HG03469 (cell line): ENCODE results near the gene ENHO.

Experiments
- ATAC-seq: cut with Tn5 transposase; IDR thresholded peaks from one replicate; pipeline ENCODE4 v1.9.1; 2021; ENCODE audit warnings: mild to moderate bottlenecking, moderate library complexity, moderate number of reproducible peaks; ENCODE audit not compliant: unreplicated experiment

ENHO gene

DNA sequence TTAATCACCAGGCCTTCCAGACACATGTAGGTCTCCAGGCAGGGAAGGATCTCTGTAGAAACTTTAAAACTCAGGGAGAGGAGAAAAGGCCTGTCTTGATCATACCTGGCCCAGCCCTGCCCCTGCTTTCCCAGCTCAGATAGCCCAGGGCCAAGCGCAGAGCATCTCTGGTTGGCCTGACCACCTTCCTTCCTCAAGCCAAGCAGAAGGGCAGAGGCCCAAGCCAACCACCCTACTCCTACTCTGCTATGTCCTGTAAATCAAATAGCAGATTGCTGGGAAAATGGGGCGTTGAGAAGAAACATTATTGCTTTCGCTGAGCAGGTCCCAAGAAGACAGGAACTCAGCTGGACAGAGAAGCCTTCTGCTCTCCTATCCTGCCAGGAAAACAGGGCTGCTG, 14.3 kb downstream of the ENHO start:
- no peak for ATAC-seq

DNA sequence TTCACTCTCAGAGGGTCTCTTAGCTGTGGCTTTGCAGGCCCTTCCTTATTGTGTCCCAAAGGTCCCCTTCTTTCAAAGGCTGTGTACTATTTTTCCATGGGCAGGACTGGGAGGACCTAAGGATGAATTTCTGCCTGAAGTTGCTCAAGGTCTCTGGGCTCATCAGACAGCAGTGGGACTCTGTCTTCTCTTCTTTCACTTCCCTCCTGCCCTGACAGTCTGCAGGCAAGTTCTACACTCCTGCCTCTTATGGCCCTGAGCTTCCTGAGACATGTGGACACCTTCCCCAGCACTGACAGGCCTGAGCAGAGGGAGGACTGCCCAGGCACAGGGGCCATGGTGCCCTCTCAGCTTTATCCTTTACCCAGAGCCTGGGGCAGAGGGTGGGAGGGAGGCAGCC, 14.8 kb downstream of the ENHO start:
- no peak for ATAC-seq

DNA sequence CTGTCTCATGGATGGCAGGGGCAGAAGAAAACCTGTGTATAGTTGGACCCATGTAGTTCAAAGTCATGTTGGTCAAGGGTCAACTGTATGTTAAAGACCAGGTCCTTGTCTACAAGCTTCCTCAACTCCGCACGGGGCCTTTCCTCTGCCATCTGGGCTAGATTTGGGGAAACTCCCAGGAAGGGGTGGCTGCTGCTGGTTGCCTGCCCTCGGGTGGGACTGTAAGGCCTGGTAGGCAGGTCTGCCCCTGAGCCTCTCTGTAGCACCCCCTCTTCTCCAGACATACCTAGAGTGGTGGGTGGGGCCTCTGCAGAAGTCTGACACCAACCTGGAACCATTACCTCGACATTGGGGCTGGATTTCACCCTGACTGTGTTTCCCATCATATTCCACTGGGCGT, 15.2 kb downstream of the ENHO start:
- ATAC-seq, result no peak

DNA sequence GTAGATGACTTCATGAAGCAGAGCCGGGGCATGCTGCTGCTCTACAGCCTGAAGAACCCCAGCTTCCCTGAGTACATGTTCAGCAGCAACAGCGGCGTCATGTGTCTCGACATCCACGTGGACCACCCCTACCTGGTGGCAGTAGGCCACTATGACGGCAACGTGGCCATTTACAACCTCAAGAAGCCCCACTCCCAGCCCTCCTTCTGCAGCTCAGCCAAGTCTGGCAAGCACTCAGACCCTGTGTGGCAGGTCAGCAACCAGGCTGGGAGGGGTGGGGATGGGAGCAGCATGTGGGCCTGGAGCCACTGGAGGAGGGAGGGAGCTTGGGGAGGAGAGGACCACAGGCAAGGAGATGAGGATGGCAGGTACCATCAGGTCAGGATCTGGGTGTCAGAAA, 16.2 kb downstream of the ENHO start:
- ATAC-seq, result no peak

DNA sequence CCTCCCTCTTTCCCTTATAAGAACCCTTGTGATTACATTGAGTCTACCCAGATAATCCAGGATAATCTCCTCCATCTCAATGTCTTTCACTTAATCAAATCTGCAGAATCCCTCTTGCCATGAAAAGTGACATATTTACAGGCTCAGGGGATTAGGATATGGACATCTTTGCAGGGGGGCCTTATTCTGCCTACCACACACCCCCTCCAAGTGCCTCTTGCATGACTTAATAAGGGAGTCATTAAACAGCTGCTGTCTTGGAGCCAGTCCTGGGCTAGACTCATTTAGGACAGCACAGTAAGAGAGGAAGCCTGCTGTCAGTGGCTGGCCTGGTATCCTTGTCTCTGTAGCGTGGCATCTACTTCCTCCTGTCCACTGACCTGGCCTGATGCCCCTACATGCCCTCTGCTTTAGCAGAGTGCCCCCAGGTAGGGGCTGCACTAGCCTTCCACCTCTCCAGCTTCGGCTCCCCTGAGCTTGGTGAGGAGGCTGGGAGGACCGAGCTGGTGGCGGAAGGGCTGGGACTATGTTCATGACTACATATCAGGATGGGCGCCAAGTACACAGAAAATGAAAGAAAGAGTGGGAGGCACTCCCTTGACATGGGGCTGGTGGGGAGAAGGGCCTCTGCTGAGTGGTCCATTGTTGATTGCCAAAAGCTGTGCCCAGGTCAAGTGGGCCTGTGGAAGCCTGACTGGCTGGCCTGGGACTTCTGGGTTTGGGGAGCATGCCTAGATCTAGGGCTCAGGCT, 17.2 kb downstream of the ENHO start:
- ATAC-seq, result no peak

DNA sequence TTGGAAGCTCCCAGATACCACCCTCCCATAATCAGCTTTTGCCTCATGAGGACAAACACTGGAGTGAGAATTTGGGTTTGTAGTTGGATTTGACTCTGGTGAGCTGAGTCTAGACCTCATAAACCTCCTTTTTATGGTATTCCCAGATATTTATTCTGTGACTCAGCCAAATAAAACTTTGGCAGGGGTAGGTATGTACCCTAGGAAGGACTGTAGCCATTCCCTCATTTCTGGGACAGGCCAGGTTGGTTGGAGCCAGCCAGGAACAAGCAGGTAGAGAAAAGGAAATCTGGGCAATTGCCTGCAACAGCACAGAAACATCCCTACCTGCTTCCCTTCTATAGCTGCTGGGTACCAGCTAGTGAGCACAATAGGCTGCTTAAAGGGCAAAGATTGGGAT, 19.4 kb downstream of the ENHO start:
- no peak for ATAC-seq

DNA sequence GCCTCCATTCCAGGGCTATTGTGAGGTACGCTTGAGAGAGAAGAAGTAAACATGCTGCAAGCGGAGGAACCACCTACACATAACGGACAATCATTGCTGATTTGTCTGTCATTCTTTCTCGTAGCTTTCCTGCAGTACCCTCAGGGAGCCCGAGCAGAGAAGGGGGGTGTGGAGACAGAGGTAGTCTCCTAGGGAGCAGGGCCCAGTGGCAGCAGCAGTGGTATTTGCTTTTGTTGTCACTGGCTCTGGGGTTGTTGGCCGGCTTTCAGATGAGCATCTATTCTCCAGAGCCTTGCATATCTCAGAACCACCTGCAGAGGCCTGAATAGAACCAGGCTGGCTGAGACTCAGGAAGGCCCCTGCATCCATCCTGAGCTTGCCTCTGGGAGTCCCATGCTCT, 19.9 kb downstream of the ENHO start:
- ATAC-seq, result no peak

DNA sequence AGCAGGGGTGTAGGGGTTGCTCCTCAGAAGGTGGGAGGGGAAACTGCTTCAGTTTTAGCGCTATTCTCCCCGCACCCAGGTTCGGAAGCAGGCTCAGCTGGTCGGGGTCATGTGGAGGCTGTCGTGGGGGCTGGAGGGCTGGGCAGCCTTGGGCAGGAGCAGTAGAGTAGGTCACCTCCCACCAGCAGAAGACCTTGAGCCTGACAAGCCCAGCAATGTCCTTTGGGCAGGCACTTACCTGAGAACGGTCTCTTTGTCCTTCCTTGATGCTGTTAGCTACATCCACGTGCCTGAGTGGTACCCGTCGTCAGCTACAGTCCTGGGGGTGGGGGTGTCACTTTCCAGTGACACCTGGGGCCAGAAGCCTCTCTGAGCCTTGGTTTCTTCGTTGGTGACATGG, 20.3 kb downstream of the ENHO start:
- ATAC-seq, result no peak

DNA sequence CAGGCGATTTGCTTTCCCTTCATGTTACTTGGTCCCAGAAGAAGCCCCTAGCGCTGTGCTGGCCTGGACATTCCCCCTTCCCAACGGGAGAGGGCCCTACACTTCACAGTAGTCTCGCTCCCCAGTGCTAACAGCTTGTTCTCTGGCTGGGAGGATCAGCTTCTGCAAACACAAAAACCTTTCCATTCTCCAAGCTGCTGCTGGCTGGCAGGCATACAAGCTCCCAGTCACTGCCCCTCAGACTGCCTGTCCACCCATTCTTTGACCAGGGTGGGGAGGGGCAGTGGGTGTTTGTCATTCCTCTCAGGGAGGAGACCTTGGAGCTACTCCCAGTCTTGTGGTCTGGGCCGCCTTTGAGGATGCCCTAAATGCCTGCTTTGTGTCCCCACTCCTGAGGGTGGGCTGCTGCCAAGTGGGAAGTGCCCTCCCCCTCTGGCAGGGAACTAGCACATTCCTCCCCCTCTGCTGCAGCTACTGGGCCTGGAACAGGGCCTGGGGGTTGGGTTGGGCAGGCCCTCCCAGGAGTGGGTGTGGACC, 20.8 kb downstream of the ENHO start:
- no peak for ATAC-seq

DNA sequence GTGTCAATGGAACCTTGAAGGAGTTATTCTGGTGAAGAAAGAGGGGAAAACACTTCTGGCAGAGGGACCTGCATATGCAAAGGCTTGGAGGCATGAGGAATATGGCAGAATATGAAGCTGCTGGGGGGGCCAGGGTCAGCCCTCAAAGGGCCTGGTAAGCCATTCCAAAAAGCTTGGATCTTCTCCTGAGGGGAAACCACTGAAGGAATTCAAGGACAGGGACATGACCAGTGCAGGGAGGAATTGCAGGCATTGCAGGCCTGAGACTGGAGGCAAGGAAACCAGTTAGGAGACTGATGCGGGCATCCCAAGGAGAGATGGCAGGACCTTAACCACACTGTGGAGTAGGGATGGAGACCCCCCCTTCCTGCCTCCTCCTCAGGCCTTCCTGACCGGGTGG, 21.4 kb downstream of the ENHO start:
- no peak for ATAC-seq

DNA sequence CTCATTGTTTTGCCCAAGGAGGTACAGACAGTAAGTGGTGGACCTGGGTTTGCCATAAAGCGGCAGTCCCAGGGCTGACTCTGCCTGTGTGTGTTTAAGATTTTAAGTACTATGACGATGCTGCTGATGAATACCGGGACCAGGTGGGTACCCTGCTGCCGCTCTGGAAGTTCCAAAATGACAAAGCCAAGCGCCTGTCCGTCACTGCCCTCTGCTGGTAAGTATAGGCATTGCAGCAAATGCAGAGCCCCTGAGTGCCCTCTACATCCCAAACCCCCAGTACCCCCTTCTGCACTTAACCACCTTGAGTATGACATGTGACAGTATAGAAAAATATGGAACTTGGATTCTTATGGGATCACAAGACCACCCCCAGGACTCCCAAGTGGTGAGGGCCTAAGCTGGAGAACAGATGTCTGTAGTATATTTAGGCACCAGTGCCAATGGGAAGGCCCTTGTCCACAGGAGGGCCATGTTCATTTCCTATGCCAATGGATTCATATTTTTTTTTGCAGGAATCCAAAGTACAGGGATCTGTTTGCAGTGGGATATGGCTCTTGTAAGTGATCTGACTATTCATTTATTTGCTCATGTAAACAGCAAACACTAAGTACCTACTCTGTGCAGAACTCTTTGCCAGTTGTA, 22.0 kb downstream of the ENHO start:
- ATAC-seq, result no peak

DNA sequence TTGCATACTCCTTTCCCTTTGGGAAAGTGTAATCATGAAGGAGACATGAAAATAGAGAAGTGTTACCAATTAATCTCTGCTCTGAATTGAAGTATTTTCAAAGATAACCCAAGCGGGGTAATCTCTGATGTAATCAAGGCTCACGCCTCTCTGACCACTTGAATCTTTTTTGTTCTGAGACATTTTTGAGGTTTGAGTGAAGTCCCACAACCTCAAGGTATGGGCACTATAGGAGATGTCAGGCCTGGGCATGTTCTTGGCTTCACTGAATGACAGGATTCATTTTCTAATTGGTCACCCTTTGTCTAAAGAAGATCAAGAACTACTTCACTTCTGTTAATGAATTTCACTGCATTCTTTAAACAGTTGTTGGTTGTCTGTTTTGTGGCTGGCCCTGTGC, 23.7 kb downstream of the ENHO start:
- no peak for ATAC-seq

DNA sequence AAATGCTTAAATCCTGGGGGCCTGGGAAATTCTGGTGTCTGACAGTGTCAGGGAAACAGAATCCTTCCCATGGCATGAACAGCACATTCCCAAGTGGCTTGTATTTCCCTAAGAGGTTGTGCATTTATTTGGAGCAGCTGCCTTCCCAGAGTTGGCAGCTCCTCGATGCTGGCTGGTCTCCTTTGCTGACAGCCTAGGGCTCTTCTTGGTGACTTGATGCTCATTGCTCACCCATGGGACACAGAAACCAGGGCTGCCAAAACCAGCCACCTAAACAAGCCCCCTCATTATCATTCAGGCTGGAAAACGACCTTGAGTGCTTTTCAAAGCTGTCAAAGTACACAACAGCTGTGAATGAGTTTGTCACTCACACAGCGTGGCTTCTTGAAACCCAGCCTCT, 24.2 kb downstream of the ENHO start:
- no peak for ATAC-seq

DNA sequence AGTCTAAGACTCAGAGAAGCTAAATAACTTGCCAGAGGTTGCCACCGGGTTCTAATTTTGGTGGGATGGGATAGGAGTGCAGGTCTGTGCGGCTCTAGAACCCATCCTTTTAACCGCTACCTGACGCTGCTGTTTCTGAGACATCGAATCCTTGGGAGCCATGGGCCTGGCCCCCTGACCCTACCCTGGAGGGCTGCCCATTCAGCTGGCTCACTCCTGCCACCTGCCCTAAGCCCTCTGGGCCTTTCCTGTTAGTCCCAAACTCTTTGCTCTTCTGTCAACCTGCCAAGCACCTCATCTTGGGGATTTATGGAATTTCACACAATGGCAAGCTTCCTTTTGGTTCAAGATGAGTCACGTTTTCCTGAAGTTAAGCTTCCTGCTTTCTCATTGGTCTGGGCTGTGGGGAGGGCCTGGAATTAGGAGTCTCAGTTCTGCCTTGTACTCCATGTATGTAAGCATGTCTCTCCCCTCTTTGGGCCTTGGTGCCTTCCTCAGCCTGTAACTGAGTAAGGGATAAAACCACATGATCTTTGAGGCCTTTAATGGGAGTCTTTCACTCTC, 26.6 kb downstream of the ENHO start:
- no peak for ATAC-seq

DNA sequence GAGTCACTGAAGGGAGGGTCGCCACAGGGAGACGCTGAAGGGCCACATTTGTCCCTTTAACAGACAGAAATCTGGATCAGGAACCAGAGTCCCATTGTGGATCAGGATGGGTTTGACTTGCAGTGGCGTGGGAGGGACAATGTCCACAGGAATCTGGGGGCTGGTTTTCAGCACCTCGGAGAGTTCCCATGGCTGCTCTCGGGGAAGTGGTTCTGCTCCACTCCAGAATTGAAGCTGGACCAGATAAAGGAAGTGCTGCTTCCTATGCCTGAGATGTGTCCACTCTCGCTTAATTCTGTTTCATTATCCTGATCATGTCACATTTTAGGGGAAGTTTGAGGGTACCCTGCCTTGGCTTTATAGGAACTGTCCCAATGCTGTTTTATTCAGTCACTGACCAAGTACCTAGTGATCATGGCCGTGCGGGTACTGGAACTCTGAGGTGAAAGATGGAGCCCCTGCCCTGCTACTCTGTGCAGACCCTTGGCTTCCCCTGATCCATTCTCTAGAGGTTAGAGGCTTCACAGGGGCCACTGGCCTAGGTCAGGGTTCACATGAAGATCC, 28.7 kb downstream of the ENHO start:
- ATAC-seq, result no peak

DNA sequence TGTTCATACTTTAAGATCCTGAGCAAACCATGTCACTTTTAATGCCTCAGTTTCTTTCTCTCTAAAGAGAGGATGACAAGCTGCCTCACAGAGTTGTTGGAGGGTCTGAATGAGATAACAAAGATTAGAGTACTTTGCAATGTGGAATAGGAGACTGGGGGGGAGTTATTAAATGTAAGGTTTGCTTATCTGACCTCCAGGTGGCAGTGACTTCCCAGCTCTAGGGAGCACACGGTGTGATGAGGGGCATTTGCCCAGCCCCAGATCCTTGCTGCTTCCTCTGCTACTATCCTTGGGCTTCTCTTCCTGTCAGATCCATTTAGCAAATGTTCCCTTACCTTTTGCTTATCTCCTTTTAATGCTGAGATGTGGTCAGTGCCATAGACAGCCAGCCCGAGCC, 30.7 kb downstream of the ENHO start:
- ATAC-seq, result no peak

DNA sequence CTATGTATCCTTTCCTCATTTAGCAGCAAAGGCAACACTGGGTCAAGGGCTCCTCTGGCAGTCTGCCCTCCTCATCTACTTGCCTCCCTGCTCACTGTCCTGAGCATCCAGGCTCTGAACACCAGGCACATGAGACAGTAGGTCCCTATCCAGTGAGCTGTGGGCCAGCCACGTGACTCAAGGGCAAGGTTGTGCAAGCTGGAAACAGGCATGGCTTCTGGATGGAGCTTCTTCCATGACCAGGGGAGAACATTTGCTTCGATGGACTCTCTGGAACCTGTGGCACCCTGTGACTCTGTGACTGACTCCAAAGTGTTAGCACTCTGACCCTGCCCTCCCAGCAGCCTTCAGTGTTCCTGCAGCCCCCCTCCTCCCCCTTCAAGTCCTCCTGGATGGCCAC, 31.2 kb downstream of the ENHO start:
- ATAC-seq, result no peak

DNA sequence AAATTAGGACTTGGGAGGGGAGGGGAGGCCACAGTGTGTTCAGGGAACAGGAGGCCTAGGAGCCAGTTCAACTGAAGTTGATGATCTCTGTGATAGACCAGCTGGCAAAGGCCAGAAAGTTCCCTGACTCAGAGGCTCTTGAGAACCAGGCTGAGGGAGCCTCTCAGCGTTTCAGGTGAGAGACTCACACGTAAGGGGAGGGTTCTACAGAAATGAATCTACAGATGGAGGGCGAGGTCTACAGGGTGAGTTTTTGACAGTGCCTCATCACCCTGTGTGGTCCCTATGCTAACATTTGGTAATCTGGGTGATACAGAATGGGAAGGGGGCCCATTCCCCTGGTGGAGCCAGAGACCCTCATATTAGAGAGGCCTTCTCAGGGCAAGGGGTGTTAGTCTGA, 32.0 kb downstream of the ENHO start:
- no peak for ATAC-seq

DNA sequence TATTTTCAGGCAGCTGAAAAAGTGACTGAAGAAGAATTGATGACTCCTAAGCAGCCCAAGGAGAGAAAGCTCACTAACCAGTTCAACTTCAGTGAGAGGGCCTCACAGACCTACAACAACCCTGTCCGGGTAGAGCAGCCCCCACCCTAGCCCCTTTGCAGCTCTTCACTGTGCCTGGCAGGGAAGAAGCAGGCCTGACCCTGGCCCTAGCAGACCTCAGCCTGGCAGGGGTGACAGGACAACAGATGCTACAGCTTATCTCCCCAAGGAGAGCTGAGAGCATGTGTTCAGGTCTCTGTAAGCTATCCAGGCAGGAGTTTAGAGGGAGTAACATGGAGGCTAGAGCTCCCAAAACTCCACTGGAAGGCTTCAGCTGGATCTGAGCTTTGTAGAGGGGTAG, 32.4 kb downstream of the ENHO start:
- no peak for ATAC-seq

DNA sequence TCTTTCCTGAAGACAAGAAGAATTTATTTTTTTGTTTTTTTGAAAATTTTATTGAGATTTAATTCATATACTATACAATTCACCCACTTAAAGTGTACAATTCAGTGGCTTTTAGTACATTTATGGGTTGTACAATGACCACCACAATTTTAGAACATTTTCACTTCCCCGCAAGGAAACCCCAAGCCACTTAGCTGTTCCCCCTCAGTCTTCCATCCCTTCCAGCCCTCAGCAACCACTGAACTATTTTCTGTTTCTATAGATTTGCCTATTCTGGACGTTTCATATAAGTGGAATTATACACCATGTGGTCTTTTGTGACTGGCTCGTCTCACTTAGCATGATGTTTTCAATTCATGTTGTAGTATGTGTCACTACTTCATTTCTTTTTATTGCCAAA, 36.2 kb downstream of the ENHO start:
- ATAC-seq, result no peak

DNA sequence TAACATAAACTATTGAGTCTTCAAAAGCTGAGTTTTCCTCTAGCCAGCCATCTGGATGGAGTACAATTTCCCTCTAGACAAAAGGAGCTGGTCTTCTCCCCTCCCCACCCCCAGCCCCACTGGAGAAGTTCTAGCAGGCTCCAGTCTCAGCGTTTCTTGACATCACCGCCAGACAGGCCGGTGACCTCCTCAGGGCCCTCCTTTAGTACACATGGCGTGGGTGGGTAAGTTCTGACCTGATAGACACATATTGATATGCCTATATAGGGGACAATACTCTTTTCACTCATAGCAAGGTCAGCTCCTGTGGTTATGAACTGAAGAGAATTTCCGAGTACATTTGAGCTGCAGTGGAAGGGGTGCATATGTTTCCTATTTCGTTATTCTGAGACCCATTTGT, 37.0 kb downstream of the ENHO start:
- ATAC-seq, result no peak

DNA sequence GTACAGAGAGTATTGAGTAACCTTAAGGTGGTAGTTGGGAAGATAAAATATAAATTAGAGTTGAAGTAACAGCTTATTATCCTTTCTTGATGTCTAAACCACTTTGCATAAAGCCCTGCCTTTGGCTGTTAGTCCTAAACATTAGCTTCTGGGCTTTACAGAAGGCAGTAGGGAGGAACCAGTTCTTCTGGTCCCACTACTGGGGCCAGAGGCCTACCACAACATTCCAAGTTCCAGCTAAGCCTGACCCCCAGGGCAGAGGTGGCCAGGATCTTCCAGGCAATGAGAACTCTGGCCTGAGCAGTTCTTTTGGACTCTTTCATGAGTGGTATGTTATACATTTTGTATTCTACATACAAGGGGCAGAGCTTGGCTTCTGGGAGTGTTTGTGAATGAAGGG, 38.1 kb downstream of the ENHO start:
- ATAC-seq, result no peak
